ENCODE results near the gene ARHGAP15.

- TF ChIP-seq CTCF (IDR thresholded peaks at IDR 0.05; ENCODE audit: low read depth, low read length, poor library complexity, severe bottlenecking): no peak
- TF ChIP-seq EZH2phosphoT487 (IDR thresholded peaks at IDR 0.05; ENCODE audit: borderline replicate concordance, low read length): no peak
Measured at GRCh38 chr2:143241403-143242088, 112.3 kb downstream of the ARHGAP15 start.
